ENCODE measurements around the gene TSKS.
A peak's percentile ranks its signal among the peaks of the same experiment; 100 is the strongest.

The TSKS gene

GRCh38 chr19:49770529-49770928, 7.4 kb upstream of the TSKS start (continued):
- TF ChIP-seq ZNF18 (tag by site-specific recombination; IDR thresholded peaks at IDR 0.05): no peak
- no peak for TF ChIP-seq GFI1B (tag by site-specific recombination; IDR thresholded peaks at IDR 0.05)
- TF ChIP-seq ZNF157 (tag by site-specific recombination; IDR thresholded peaks at IDR 0.05): no peak

GRCh38 chr19:49767967-49768581, 5.0 kb upstream of the TSKS start:
- Histone ChIP-seq H3K27ac (ENCODE audit: extremely low read depth, low read depth, low read length) (0 out of 2 replicates have a peak overlapping the region, but pooled peaks have one; percentile 36), H3K36me3 (ENCODE audit: control insufficient read depth in 2 of 2, insufficient read depth in 1 of 2, low read length in 2 of 2) (peaks cover 0 to 4% of the 10 kb centered on the region in 2 experiments; a peak in 1 of 3 replicates), H3K9me3 (ENCODE audit: control insufficient read depth, insufficient read depth, low read depth, low read length) (no peaks in the 10 kb centered on the region), H3K4me3 (ENCODE audit: low read depth, low read length) (peak overlapping the region; percentile 98), H3K4me1 (ENCODE audit: control insufficient read depth, insufficient read depth, low read length) (peaks cover 20% of the 10 kb centered on the region)
- TF ChIP-seq ZNF549 (tag by site-specific recombination; IDR thresholded peaks at IDR 0.05): no peak
- no peak for TF ChIP-seq ZNF48 (tag by site-specific recombination; IDR thresholded peaks at IDR 0.05)
- no peak for TF ChIP-seq ZFP3 (tag by site-specific recombination; IDR thresholded peaks at IDR 0.05; ENCODE audit: low read depth)
- no peak for TF ChIP-seq ZNF174 (tag by site-specific recombination; IDR thresholded peaks at IDR 0.05)
- no peak for TF ChIP-seq ZNF701 (tag by site-specific recombination; IDR thresholded peaks at IDR 0.05)
- no peak for TF ChIP-seq ZNF175 (tag by site-specific recombination; IDR thresholded peaks at IDR 0.05)
- no peak for TF ChIP-seq KLF8 (tag by site-specific recombination; IDR thresholded peaks at IDR 0.05)
- TF ChIP-seq TRIM28 (IDR thresholded peaks at IDR 0.05; ENCODE audit: borderline replicate concordance, low read length): no peak
- TF ChIP-seq ATF2 (tag by site-specific recombination; IDR thresholded peaks at IDR 0.05; ENCODE audit: low read depth): no peak
- no peak for TF ChIP-seq PRDM6 (tag by site-specific recombination; IDR thresholded peaks at IDR 0.05)
- no peak for TF ChIP-seq REPIN1 (tag by site-specific recombination; IDR thresholded peaks at IDR 0.05; ENCODE audit: low read depth)
- TF ChIP-seq ZNF626 (tag by site-specific recombination; IDR thresholded peaks at IDR 0.05): no peak
- TF ChIP-seq ZNF302 (tag by site-specific recombination; IDR thresholded peaks at IDR 0.05; ENCODE audit: low read depth): no peak
- no peak for TF ChIP-seq ZNF341 (tag by site-specific recombination; IDR thresholded peaks at IDR 0.05; ENCODE audit: low read depth)
- TF ChIP-seq ZNF513 (tag by site-specific recombination; IDR thresholded peaks at IDR 0.05): no peak
- TF ChIP-seq ZNF548 (tag by site-specific recombination; IDR thresholded peaks at IDR 0.05): no peak
- CTCF ChIA-PET: interaction anchor here (1.4 kb wide), 1 partner anchor 78 kb away, joined by 3 read pairs; no protein-coding TSS in a partner anchor
- POLR2A ChIA-PET: interaction anchor here (1.2 to 2.1 kb wide), 3 partner anchors 45 to 269 kb away, joined by 3 to 8 read pairs (median 4); partner anchors contain the start of gene FUZ
